GM18526 (cell line): ENCODE measurements around the gene SLCO6A1.

Source experiments
- POLR2A ChIP-seq: IDR thresholded peaks from 3 replicates; pipeline ENCODE4 v1.6.1; 2011; ENCODE audit not compliant: insufficient read length; ENCODE audit errors: extremely low read depth

The SLCO6A1 gene

GRCh38 chr5:102341681-102342288 lies 157.0 kb downstream of the SLCO6A1 start:
- TF ChIP-seq POLR2A, result no peak

DNA sequence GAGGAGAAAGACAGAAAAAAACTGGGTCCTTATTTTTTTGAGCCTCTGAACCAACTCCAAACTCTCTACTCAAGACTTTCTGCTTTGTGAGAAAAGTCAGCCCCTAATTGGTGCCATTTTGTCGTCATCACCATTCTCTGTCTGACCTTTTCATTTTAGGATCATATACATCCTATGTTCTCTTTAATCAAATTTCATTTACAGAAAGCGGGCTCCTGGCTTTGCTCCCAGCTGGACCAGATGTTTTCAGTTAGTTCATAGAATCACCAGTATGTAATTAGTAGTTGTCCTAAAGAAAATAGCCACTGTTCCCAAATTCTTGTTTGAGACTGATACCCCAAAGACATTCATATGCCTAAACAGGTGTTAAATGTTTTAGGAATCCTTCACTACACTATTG lies 174.1 kb downstream of the SLCO6A1 start:
- no peak for TF ChIP-seq POLR2A
